Left lobe of liver (tissue), 2 donors: ENCODE results near the gene PSTPIP1. TPM values are rescaled to one million over a fixed set of nuclear protein-coding genes. Genes with fewer than 3 reads are reported as not detected.

ENCODE experiments used
- ATAC-seq: fragments of 200-7000 bp; cut with Tn5 transposase; one replicate; pipeline ENCODE4 v1.9.1; 2020; ENCODE audit warnings: mild to moderate bottlenecking, moderate library complexity
- DNase-seq: peaks from one replicate; pipeline ENCODE4 v3.0.0-alpha.2; 2020; ENCODE audit warnings: low spot score
- total RNA-seq: library from RNA; stranded (reverse); gene quantifications from one replicate; pipeline ENCODE4 v1.2.1, GENCODE V29; 2021
- donor health status: DM: no; HTN: no; CAD: no; lungs with moderate emphysema.
- donor health status: DM: no; HTN: yes; CAD: no.

Gene PSTPIP1
- total RNA-seq, 1 donor from 2014 or later: 1.5 TPM

DNA sequence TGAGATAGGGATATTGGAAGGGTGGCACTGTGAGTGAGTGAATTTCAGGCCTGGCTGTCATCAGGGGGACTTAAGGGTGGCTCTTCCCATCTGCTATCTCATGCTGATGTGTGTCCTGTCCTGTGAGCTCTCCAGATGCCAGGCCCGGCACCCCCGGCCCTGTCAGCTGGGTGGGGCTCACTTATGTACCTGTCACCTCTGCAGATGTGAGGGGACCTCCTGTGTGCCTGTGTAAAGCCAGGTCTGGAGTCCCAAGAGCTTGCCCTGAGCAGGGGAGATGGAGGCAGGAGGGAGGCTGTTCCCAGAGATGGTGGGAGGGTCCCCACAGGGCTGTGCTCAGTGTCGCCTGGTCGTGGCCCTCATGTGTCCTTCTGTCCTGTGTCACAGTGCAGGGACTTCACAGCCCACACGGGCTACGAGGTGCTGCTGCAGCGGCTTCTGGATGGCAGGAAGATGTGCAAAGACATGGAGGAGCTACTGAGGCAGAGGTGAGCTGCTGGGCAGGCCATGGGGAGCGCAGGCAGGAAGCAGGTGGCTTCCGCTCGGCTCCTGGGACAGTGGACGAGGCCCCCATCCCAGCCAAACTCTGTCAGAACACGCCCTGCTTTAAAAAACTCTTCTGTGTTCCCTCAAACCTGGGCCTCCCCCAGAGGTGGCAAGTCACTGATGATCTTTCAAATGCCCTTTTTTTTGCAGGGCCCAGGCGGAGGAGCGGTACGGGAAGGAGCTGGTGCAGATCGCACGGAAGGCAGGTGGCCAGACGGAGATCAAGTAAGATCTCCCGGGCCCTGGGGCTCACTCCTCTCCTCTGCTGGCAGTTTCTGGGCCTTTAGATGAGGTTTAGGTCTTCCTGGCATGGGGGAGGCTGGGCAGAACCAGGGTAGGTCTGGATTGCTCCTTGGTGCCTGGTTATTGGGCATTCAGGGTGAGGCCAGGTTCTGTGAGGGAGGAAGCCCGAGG, 23.1 kb downstream of the PSTPIP1 start:
- DNase-seq (no peak), ATAC-seq (no peak)

DNA sequence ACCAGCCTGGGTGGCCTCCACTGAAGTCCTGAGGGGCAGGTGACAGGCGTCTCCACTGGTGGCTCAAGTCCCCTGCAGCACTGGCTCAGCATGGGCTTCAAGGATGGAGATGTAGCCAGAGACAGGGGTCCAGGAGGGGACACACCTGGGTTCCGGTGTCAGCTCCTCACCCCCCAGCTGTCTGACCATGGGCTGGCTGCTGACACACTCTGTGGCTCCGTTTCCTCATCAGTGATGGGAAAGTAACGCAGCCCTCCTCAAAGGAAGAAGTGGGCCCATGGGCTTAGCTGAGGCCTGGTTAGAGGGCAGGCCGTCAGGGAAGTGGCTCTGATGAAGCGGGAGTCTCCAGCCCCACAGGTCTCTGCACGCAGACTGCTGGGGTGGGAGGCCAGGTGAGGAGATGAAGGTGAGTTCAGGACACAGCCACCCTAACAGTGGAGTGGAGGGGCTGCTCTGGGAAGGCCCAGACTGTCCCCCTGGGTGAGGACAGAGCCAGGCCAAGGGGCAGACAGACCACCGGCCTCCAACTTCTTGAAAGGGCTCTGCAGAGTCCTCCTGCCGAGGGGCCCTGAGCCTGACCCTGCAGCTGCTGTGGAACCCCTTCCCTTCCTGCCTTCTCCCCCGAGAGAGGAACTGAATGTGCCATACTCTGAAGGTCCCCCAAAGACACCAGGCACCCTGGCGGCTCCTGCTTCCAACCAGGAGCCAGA, 24.0 kb downstream of the PSTPIP1 start:
- DNase-seq: no peak
- ATAC-seq: no peak

DNA sequence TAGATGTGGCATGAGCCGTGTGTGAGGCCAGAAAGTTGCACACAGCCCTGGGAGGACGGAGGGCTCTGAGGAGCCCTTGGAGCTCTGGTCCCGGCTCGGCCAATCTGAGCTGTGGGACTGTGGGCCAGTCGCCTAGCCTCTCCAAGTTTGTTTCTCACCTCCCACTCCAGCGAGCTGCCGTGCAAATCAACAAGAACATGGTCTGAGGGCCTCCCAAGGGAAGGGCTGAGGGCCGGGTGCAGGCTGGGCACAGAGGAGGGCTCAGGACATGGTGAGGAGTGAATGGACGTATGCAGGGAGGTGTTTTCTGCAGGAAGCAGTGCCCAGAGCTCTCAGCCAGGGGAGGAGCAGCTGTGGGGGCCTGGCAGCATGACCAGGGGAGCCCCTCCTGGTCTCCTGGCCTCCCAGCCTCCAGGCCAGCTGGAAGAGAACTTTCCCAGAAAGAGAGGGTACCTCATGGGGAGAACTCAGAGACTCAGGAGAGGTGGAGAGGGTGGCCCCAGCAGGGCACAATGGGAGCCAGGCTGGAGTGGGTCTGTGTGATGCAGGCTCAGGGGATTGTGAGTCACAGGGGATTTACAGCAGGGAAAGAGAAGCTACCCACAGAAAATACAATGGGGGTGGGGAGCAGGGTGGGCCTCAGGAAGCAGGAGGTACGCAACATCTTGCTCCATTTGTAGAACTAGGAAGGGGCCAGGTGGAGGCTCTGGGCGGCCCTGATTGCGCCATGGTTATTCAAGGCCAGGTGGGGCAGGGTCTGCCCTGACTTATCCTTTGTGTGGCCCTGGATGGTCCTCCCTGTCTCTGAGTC, 24.8 kb downstream of the PSTPIP1 start:
- ATAC-seq (no peak), DNase-seq (no peak)

DNA sequence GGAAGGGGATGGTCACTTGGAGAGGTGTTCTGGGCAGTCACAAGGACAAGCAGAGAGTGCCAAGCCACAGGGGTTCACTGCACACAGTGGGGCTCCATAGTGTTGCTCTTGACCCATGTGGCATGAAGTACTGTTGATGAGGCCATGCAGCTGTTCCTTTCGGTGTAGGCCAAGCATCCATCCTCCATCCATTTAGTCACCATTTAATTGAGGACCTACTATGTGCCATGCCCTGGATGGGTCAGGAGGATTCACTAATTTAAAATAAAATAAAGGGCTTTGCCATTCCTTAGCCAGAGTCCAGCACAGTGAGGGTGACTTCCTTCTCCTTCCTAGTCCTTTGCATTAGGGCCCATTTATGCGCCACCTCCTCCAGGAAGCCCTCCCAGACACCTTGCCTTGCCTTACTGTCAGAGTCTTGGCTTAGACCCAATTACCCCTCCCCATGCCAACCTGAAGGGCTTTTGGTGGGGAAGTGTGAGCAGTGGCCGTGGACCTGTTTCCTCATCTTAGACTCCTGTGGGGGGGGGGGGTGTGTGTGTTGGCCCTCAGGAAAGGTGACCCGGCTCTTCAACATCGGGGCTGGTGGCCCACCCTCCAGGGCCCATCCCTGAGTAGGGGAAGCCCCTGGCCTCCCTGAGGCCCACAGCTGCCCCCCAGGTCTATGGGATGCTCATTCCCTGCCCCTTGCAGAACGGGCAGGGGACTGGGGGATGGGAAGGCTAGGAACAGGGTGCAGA, 25.6 kb downstream of the PSTPIP1 start:
- DNase-seq (no peak), ATAC-seq (no peak)

DNA sequence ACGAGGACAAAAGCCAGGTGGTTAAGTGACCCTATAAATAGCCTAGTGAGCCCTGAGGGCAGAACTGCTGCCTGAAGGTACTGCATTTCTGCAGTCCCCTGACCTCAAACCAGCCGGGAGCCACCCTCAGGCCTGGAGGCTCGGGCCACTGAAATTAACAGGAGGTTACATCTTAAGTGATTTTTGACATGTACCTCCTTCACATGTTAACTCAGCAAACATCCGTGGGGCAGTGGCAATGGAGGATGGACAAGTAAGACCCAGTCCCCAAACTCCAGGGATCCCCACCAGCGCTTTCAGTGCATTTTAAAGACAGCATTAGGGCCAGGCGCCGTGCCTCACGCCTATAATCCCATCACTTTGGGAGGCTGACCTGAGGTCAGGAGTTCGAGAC, 26.2 kb downstream of the PSTPIP1 start:
- no peak for DNase-seq

DNA sequence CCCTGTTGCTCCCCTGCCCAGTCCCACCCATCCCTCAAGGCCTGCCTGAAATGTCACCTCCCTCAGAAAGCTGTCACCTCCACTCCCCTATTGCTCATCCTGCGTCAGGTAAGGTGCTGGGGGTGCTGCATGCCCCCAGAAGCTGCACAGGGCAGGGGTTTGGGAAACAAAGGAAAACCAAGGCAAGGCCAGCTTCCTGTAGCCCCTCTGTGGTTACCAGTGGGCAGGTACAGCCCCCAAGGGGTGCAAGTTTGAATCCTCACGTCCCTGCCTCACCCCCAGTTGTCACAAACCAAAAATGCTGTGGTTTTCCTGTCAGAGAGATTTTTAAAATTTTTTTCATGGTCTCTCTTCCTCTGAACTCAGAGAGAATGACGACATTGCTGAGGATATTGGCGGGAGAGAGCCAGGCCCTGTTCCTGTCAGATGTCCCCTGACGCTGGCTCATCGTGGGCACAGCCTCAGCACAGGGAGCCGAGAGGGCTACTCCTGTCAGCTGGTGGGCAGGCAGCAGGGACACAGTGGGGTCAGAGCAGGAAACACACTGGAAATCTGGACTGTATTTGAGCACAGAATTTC, 27.0 kb downstream of the PSTPIP1 start:
- ATAC-seq: no peak

More for the DNA sequence above, 26.2 kb downstream of the PSTPIP1 start:
- ATAC-seq: no peak

DNA sequence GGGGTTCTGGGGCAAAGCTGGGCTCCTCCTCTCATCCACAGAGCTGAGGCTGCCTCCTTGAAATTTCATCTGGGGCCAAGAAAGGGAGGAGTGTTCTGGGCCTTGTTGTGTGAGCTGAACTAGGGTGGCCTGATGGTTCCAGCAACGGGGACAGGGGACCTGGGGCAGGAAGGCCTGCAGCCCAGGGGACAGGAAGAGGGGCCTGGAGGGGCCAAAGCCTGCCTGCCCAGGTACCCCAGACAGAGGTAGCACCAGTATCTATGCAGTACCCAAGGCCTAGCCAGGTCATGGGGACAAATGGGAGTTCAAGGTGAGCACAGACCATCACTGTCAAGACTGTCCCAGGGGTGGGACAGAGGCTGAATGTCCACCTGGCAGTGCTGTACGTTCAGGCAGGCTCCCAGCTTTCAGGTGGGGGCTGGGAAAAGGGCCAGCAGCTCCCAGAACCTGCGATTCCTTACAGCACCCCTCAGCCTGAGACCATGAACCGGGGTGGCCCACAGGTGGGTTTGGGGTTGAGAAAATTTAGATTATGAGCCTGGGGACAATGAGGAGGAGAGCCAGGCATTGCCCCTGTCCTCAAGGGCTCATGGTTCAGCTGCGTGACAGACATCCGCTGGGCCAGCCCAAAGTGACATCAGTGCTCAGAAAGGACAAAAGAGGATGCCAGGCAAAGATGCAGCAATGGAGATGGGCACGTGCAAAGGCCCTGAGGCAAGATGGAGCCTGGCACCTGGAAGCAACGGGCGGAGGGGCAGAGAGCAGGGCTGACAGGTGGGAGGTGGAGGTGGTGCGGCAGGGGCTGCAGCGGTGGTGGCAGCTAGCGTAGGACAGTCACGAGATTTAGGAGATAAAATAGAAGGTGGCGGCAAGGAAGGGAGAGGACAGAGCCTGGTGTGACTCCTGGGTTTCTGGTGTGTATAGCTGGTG, 28.0 kb downstream of the PSTPIP1 start:
- no peak for ATAC-seq
- no peak for DNase-seq

More for the DNA sequence above, 27.0 kb downstream of the PSTPIP1 start:
- DNase-seq: no peak

DNA sequence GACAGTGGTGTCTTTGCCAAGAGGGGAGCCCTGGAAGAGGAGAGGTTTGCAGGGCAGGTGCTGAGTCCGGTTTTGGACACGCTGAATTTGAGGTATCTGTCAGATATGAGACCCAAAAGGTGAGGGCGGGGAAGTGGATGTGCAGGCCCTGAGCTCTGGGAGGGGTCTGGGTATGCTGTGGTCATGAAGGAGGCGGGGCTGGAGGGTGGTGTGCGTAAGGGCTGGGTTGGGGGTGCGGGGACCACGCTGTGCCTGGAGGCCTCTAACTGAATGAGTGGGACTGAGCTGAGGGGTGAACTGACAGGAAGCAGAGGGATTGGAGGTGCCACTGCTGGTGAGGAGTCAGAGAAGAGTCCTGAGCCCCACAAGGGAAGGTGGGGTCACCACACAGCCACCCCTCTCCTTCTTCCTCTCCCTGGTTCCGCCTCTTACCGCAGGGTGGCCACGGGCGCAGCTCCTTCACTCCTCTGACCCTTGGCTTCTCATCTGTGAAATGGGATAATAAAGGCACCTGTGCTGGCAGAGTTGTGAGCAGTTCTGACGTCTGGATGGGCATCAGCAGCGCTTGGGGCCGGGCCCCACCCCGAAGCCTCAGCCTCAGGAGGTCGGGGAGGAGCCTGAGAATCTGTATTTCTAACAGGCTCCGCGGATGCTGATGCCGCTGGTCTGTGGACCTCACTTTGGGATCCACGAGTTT, 28.8 kb downstream of the PSTPIP1 start:
- ATAC-seq (no peak), DNase-seq (no peak)

DNA sequence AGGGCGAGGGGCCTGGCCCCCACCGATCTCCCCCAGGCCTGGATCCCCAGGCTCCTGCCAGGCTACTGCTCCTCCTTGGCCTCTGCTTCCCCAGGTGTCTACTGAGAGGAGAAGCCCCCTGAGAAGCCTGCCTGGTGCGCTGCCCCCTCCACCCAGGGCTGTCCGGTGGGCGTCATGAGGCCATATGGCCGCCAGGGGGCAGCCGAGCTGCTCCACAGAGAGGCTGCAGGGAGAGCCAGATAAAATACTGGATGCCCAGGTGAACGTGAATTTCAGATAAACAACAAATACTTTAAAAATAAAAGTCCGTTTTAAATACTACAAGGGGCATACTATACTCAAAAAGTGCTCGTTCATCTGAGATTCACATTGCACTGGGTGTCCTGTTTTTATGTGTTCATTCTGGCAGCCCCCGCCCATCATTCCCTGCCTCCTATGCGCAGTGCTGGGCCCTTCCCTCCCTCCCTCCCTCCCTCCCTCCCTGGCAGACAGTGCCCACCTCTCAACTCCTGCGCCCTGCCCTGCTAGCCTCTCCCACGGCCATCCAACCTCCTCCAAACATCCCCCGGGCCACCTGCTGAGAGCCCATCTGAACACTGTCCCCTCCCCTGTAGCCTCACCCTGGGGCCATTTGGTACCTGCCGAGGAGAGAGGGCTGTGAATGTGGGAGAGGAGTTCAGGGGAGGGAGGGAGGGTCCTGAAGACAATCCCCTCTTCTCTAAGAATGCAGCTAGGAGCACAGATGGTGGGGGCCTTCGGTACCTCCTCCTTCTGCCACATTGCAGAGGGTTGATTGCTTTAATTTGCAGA, 29.6 kb downstream of the PSTPIP1 start:
- ATAC-seq (peak; percentile 83), DNase-seq (peak; percentile 62)

DNA sequence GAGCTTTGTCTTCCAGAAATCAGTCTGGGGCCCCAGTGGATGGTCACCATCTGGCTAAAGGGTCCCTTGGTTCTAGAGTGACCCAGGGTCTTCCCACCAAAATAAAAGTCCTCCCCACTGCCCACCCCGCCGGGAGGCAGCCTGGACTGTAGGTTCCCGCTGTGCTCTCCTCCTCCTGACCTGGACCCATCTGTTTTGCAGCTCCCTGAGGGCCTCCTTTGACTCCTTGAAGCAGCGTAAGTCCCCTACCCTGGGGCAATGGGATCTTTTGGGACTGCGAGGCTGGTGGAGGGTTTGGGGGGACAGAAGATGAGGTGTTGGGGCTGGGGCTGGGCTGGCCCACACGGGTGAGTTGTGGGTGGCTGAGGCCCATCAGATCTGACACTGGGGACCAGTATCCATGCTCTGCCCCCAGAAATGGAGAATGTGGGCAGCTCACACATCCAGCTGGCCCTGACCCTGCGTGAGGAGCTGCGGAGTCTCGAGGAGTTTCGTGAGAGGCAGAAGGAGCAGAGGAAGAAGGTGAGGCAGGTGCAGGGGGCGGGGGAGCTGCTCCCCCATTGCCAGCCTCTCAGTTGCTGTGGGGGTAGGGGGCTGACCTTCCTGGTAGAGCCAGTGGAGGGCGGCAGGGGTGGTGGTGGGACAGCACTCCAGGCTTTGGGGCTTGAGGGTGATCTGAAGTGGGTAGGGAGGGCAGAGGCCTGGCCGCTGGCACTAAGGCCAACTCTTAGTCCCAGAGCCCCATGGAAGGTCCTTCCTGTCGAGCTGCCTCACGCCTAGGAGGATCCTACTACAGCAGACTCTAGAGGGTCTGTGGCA, 30.4 kb downstream of the PSTPIP1 start:
- peak; percentile 39 for DNase-seq
- no peak for ATAC-seq

DNA sequence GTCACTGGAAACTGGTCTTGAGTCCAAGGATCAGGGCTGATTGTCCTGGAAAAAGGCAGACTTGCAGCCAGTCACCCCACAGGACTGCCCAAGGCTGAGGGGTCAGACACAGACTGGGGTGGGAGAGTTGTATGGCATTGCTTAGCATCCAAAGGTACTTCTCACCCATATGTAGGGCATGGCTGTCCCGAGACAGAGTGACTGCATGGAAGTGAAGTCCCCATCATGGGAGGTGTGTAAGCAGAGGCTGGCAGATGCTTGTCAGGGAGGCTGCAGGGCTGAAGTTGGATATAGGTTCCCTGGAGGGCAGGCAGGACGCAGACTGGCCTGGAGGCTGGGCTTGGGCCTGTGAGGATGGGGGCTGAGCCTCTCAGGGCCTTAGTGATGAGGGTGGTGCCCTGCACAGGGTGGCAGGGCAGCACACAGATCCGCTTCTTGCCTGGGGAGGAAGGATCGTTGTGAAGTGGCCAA, 31.1 kb downstream of the PSTPIP1 start:
- DNase-seq (peak; percentile 27), ATAC-seq (no peak)

DNA sequence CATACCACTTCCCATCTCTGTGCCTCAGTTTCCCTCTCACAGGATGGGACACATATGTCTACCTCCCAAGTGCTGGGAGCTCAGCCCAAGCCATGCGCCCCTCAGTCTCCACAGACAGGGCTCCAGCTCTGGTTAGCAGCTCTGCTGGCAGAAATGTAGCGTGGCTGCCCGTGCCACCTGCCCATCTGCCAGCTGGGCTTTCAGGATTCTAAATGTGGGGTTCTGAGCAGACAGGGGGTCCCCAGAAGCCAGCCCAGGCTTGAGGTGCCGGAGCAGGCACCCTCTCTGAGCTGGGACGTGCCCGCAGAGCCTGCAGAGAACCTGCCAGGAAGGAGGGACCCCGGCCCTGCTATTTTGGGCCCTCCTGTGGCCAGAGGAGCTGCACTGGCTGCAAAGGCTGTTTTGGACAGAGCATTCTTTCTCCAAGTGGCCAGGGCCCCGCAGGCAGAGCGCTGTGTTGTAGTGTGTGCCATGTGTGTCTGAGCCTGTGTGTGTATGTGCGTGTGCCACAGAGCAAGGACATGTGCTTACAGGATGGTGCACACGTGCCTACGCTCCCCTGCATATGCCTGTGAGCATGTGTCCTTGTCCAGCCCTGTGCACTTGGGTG, 31.7 kb downstream of the PSTPIP1 start:
- DNase-seq (peak; percentile 35), ATAC-seq (no peak)

DNA sequence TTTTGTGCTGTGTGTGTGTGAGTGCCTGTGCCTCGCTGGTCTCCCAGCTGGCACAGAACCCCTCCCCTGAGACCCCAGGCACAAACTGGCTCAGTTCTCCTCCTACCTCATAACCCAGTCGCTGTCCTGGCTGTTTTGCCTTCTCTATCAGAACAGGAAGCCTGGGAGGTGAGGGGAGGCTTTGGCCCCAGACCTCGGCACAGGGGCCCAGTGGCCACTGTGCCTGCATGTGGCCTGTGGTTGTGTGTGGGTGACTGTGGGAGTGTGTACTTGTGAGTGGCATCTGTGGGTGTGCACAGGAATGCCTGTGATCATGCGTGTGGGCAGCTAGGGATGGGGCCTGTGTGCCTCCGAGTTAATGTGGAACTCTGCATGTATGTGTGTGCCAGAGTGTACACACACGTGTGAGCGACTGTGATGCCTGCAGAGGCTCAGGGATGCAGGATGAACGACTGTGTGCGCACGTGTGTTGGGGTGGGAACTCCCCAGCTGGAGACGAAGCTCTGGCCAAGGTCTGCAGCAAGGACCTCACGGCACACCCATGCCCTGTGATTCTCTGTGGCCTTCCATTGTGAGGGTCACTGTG, 32.3 kb downstream of the PSTPIP1 start:
- no peak for ATAC-seq
- DNase-seq: peak; percentile 24

DNA sequence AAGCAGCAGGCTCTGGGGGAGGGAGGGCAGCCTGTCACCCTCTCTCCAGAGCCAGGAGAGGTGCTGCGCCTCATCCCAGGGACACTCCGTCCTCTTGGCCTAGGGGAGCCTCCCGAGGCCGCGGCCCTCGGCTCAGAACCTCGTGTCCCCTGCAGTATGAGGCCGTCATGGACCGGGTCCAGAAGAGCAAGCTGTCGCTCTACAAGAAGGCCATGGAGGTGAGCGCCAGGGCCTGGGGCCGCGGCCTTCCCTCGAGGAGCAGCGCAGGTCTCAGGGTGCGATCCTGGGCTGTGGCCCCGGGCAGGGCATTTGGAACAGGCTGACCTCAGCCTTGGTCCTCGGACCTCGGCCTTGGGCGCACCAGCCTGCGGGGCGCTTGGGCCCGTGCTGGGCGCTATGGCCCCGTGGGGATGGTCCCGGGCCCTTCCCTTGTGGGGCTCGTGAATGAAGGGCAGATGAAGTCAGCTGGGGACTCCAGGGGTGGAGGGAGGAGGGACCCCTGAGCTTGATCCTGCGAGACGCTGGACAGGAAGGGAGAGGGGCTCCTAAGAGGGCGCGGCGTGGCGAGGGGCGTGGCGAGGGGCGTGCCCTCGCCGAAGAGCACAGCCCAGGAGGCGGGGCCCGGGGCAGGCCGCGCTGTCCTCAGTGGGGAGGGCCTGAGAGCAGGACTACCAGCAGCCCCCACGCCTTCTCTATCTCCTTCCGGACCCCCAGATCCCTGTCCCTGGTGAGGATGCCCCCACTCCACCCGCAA, 32.9 kb downstream of the PSTPIP1 start:
- peak; percentile 22 for ATAC-seq
- DNase-seq: peak; percentile 43
